NK-92 treated with Interleukin-12 subunit alpha and Interleukin-12 subunit beta, amount 100 ng/mL, for 24 hours (cell line): Measurements from ENCODE around the gene RNF224.
"Not testable (repeated sequence)": the region's sequence is repeated elsewhere in the genome, so short reads cannot be mapped to it uniquely, and the experiment has no call there.

Experiments used
- DNase-seq: peaks from one replicate; lab custom pipeline; 2025; lab: John Stamatoyannopoulos, UW

RNF224 gene

DNA sequence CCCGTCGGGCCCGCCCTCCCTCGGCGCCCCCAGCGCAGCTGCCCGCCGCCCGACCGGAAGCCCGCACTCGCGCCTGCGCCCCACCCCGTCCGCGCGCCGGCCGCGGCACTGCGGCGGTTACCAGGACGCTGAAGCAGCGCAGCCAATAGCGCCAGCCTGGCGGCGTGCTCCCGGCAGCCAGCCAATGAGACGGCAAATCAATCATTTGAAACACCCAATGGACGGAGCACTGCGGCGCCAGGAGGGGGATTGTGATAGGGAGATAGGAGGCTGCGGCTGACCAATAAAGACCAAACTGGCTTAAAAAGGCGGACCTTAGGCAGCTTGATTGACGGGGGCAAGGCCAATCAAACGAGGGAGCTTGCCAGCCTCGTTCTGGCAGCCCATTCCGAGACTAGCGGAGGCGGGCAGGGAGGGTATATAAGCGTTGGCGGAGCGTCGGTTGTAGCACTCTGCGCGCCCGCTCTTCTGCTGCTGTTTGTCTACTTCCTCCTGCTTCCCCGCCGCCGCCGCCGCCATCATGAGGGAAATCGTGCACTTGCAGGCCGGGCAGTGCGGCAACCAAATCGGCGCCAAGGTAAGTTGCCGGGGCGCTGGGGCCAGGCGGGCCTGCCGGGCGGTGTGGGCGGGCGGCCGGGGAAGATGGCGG, 13.7 kb downstream of the RNF224 start, which contains the start of gene TUBB4B:
TSS of gene TUBB4B (plus strand) at position 447 of the 649 bp plus-strand sequence. CDS start at position 521, 74 bp downstream.
- DNase-seq, result peak; percentile 96

DNA sequence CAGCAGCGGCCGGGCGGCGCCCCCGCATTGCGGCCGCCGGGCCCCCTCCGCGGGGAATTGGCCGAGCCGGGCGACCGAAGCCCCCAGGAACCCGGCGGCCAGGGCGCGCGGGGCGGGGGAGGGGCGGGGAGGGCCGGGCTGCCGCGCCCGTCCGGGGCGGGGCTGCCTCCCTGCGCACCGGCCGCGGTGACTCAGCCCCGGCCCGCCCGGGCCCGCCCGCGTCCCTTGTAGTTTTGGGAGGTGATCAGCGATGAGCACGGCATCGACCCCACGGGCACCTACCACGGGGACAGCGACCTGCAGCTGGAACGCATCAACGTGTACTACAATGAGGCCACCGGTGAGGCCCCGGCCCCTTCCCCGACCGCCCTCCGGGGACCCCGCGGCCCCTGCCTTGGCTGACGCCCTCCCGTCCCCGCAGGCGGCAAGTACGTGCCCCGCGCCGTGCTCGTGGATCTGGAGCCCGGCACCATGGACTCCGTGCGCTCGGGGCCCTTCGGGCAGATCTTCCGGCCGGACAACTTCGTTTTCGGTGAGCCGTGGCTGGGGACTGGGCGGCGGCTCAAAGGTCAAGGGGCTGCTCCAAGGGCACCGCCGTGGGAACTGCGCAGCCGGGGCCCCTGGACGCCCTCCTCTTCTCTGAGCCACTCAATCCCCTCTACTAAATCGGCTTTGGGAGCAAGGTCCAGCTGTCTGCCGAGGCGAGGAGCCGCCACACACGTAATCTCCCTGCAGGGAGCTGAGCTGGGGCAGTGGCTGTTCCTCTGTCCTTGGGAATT, 14.4 kb downstream of the RNF224 start:
- DNase-seq, result peak; percentile 71

DNA sequence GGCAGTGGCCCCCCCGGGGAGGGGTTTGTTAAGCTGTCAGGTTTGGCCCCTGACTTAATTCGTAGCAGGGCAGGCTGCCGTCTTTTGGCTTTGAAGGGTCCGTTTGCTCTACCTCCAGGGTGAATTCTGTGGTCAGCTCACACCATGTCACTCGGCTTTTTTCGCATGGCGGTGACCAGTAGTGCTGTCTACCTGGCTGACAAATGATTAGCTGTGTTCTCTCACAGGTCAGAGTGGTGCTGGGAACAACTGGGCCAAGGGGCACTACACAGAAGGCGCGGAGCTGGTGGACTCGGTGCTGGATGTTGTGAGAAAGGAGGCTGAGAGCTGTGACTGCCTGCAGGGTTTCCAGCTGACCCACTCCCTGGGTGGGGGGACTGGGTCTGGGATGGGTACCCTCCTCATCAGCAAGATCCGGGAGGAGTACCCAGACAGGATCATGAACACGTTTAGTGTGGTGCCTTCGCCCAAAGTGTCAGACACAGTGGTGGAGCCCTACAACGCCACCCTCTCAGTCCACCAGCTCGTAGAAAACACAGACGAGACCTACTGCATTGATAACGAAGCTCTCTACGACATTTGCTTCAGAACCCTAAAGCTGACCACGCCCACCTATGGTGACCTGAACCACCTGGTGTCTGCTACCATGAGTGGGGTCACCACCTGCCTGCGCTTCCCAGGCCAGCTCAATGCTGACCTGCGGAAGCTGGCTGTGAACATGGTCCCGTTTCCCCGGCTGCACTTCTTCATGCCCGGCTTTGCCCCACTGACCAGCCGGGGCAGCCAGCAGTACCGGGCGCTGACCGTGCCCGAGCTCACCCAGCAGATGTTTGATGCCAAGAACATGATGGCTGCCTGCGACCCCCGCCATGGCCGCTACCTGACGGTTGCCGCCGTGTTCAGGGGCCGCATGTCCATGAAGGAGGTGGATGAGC, 15.2 kb downstream of the RNF224 start:
- DNase-seq, result no peak

DNA sequence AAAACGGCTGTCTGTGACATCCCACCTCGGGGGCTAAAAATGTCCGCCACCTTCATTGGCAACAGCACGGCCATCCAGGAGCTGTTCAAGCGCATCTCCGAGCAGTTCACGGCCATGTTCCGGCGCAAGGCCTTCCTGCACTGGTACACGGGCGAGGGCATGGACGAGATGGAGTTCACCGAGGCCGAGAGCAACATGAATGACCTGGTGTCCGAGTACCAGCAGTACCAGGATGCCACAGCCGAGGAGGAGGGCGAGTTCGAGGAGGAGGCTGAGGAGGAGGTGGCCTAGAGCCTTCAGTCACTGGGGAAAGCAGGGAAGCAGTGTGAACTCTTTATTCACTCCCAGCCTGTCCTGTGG, 15.9 kb downstream of the RNF224 start:
- not testable (repeated sequence) for DNase-seq

DNA sequence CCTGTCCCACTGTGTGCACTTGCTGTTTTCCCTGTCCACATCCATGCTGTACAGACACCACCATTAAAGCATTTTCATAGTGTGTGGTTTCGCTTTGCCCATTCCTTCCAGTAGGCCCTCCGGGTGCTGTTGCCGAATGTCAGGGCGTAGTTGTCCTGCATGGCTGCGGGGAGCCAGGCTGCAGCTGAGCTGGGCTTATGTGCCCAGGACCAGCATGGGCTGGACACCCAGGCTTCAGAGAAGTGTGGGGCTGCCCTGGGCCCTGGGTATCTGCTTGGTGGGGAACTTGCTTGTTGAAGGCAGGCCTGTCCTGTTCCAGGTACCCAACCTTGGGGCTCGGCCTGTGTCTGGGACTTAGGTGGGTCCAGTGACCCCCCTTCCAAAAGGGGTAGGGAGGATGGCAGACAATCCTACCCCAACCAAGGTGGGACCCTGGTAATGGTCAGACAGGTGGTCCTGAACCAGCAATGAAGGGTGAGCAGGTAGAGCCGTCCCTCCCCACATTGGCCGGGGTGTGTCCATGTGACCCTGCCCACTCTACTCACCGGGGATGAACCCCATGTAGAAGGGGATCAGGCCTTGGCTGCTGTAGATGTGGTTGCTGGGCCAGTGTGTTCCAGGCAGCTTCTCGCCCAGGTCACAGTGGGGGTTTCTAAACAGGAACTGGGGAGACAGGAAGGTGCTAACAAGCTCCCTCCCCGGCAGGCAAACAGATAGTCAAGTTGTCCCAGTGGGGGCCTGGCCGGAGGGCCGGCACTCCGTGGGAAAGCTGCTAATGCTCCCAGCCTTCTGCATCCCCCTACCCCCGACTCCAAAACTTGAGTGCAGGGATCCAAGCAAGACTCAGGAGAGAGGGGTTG, 16.6 kb downstream of the RNF224 start:
- DNase-seq, result no peak

DNA sequence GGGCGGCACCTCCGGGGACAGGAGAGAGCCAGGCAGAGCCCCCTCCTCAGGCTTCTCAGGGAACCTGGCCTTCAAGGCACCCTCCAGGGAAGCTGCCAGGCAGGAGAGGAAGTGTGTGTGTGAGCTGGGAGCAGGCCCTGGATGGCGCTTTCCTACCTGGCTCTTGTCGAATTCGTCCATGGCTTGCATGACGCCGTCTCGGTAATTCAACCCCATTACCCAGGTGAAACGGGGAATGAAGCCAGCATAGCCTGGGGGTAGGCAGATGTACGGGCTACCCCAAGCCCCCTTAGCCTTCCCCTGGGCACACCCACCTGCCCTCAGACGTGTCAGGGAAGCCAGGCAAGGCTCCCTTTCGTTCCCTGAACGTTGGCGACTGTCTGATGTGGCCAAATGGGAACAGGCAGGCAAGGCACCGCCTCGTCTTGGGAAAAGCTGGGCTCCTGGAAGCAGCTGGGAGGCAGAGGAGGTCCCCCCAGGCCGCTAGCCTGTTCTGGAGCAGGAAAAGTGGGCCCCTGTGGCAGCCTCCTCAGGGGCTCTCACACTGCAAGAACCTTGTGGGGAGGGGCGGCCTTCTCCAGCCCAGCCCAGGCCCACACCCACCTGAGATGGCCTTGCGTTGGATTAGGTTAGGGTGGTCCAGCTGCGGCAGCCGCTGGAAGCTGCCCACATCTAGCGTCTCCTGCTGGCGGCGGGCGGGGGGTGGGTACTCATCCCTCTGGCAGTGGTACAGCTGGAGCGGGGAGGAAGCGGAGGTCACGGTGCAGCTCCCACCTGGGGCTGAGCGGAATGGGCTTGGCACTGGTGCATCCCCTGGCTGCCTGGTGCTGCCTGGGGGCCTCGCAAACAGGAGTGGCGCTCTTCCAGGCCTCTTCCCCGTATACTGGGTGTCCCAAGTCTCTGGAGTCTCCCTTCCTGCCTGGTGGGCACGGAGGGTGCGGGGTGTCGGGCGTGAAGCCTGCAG, 17.5 kb downstream of the RNF224 start:
- DNase-seq, result no peak

DNA sequence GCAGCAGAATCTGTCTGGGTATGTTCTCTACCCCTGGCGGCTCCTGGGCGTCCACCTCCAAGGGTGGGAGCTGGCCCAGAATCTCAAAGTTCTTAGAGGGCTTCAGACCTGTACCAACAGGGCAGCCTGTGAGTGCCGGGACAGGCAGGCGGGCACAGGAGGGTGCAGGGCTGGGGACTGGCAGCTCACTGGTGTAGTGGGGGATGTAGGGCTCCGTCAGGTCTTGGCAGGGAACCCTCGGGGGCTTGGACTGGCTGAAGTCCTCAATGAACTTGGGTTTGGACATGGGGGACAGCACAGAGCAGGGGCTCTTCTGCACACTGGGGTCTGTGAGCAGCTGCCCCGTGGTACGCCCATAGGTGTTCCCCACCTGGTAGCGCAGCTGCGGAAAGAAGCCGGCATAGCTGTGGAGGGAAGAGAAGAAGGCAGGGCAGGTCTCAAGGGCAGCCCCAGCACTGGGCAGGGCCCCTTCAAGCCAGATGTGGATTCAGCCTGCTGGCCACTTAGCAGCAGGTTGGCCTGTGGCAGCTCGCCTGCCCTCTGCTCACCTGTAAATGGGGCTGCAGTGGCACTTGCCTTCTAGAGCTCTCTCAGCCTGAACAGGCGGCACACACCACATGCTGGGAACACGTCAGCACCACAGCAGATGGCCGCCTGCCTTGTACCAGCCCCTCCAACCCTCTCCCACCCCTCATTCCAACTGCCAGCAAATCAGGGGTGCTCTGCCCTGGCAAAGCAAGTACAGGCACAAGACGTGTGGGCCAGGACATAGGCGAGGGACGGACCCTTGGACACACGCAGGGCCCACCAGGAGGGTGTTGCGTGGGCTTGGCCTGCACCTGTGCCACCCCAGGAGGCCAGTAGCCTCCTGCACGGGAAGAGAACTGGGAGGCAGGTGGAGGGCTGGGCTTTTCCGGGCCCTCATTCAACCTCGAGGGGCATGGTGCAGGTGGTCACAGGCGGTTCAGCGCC, 18.4 kb downstream of the RNF224 start:
- DNase-seq, result no peak

DNA sequence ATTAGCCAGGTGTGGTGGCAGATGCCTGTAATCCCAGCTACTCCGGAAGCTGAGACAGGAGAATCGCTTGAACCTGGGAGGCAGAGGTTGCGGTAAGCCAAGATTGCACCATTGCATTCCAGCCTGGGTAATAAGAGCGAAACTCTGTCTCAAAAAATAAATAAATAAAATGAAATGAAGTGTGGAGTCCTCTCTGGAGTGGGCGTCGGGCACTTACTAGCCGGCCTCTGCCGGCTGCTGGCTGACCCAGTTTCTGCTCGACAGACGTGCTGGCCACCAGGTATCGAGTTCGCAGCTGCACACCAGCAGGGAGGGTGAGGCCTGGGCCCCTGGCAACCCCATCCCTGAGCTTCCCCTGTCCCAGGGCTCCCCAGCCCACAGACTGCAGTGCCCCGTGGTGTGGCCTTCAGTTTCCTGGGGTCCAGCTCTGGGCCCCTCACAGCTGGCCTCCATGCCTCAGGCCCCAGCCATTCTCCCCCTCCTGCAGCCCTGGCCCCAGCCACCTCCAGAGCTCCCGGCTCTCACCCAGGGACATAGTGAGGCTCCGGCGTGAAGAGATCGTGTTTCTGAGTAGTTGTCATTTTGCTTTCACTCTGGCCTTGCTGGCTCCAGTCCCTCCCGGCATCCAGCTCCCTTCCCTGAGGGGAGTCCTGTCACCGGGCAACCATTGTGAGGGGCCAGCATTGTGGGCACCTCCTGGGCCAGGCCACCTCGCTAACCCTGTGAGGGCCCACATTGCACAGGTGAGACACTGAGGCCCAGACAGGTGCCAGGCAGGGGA, 20.0 kb downstream of the RNF224 start:
- DNase-seq, result no peak

DNA sequence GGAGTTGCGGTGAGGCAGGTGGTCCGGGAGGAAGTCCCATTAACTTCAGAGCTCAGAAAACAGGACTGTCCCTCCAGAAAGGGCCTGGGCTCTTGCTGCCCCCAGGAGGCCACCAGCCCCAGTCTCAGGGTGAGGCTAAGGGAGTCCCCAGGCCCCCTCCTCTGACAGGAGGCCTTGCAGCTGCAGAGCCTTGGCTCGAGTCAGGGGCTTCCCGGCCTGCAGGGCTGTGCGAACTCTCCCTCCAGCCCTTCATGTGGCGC, 20.5 kb downstream of the RNF224 start:
- DNase-seq, result no peak

DNA sequence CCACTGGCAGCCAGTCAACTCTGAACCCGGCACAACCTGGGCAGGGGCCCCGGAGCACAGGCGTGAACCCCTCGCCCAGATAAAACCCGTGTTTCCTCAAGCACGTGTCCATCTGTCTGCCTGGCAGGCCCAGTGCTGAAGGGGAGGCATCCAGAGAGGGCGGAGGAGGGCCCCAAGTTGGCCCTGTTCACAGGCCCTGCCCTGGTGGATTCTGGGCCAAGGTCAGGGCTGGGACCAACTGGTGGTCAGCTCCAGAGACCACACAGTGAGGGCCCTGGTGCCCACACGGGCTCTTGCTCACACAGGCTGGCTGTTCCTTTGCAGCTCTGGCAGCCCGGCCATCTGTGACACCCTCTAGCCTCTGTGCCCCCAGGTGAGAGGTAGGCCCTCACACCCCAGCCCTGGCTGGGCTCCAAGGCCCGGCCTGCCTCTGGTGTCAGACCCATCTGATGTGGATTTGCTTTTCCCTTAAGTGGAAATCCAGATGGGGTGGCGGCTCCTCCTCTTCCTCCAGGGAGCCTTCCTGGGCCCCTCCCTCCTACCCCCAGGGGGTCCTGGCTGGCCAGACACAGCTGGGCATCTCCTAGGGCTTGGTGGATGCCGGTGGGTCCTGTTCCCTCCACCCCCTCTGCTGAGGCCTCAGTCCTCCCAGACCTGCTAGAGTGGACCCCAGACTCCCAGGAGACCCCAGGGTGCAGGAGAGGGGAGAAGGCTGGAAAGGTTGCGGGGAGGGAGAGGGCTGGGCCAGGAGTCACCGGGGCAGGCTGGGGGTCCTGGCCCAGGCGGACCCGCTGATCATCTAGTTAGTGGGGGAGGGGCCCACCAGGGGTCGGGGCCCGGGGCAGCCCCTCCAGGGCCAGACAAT, 23.3 kb downstream of the RNF224 start:
- DNase-seq, result no peak

DNA sequence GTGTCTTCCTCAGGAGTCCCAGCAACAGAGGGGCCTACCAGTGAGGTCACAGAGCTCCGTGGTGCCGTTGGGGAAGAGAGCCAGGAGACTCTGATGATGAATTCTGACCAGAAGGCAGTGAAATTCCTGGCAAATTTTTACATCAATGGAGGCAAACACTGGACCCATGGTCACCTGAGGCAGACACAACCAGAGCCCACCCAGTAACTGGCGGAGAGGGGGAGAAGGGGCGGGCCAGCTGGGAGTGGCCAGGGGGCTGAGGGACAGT, 23.8 kb downstream of the RNF224 start, which contains the start of gene STPG3:
TSS of gene STPG3 (plus strand) at position 93 of the 268 bp plus-strand sequence. CDS start at position 94, 1 bp downstream.
- DNase-seq, result no peak

DNA sequence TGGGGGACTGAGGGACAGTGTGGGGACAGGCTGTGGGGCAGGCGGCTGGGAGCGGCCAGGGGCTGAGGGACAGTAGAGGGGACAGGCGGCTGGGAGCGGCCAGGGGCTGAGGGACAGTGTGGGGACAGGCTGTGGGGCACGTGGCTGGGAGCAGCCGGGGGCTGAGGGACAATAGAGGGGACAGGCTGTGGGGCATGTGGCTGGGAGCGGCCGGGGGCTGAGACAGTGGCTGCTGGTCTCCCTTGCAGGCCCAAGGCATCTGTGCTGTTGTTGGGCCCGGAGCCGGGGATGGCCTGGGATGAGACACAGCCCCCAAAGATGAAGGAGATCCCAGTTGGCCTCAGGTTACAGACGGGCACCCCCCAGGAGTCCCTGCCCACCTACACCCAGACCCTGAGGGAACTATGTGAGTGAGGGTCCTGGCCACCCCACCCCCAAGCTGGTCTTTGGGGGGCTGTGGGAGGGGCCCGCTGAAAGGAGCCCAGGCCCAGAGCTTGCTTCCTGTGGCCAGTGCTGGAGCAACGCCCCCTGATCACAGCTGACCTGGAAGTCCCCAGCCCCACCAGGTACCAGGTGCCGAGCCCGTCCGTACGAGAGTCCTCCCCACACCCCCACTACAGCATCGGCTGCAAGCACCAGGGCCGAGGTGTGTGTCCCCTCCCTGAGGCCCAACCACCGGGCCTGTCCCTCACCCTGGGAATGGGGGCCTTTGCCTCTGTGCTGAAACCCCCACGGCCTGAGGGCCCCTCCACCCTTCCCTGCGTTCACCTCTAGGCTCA, 24.4 kb downstream of the RNF224 start:
- DNase-seq, result no peak

DNA sequence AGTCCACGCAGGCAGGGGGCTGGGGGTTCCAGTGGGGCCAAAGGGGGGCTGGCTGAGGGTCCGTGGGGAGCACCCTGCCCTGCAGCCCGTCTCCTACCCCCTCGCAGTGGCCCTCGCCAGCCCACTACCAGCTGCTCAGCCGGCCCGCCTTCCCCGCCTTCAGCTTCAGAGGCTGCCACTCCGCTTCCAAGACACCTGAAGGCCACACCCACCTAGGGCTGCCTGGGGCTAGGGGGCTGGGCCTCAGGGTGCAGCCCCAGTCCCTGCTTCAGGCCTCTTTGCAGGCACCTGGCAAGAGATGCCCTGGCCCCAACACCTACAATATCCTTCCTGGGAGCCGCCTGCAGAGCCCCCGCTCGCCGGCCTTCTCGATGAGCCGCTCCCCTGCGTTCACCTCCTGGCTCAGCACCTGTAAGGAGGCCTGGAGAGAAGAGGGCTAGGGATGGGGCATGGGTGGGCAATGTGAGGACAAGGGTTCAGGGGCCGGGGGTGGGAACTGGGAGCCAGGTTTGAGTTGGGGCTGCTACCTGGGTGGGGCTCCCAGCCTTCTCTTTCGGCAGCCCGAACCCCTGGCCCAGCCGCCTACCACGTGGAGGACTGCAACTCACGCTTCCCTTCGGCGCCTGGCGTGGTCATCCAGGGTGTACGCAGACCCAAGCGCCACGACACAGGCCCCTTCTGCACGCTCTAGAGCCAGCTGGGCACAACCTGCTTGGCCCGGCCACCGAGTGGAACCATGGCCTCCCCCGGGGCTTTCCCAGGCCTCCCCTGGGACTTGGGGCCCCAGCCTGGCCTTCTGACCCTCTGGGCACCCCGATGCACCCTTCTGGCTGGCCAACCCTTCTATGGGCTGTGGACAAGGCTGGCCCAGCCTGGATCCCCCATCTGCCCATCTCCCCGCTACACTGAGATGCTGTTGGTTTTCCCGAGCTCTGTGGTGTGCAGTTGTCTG, 25.5 kb downstream of the RNF224 start:
- no peak for DNase-seq

DNA sequence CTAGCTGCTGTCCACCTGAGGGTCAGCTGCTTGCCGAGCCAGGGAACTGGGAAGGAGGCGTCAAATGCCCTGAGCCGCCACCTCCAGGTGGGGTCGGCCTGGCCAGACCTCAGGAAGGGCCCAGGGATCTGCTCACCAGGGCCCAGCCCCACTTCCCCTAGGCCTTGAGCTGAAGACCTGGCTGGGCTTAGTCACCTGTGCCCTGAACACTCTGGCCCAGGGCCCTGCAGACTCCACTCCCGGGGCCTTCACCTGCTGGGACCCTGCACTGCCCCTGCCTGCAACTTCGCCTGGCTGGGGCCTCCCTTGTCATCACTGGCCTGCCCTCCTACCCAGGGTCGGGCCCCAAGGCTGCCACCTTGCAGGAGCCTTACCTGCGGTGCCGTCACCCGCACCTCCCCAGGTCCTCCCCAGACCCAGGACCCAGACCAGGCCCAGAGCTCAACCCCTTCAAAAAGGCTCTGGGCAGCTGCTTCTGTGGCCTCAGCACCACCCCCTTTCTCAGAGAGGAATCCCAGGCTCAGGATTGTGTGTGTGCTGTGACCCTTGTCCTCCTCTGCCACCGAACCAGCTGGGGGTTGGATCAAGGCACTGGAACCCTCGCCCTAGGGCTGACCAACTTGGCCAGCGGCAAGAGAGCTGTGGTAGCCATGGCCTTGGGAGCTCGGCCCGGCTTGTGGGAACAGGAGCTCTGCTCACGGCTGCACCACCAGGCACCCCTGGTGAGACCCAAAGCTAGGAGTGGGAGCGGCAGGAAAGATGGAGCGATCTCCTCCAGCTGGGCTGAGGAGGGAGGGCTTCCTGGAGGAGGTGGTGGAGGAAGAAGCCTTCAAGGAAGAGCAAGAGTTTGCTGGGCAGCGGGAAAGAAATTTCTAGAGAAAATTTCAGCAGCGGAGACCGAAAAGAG, 26.7 kb downstream of the RNF224 start:
- no peak for DNase-seq
